Erythroblast (primary cell): Measurements from ENCODE around the gene CRACDL.

ENCODE experiments used
- GATA1 ChIP-seq: IDR thresholded peaks from 2 replicates; pipeline ENCODE4 v1.6.1; 2011; ENCODE audit warnings: low read depth, mild to moderate bottlenecking, control low read depth, low read length, moderate library complexity
- POLR2A ChIP-seq: IDR thresholded peaks from 2 replicates; pipeline ENCODE4 v1.6.1; 2011; ENCODE audit warnings: mild to moderate bottlenecking, low read length

- TF ChIP-seq POLR2A (no peak), GATA1 (no peak)
Measured at GRCh38 chr2:98839292-98839691, 96.7 kb downstream of the CRACDL start.
